Brain microvascular endothelial cell (primary cell): ENCODE data around the gene UTP11.

Experiments
- DNase-seq: peaks from one replicate; pipeline ENCODE4 v3.0.0-alpha.2; 2020
- H3K27ac ChIP-seq: fragments of 250-450 bp; sonication (Bioruptor Pico); 2 replicates; pipeline ENCODE4 v1.5.1; 2020; ENCODE audit warnings: mild to moderate bottlenecking, moderate library complexity
- H3K27me3 ChIP-seq: fragments of 250-450 bp; sonication (Bioruptor Pico); replicated peaks from 2 replicates; pipeline ENCODE4 v1.5.1; 2020; ENCODE audit warnings: mild to moderate bottlenecking
- H3K36me3 ChIP-seq: fragments of 250-450 bp; sonication (Bioruptor Pico); replicated peaks from 2 replicates; pipeline ENCODE4 v1.5.1; 2020; ENCODE audit warnings: mild to moderate bottlenecking
- H3K4me3 ChIP-seq: 2 replicates; pipeline ENCODE4 v1.5.1; 2011; ENCODE audit warnings: low read depth, mild to moderate bottlenecking, control low read depth, low read length, moderate library complexity
- in situ Hi-C: cut with HindIII; loops from 2 replicates; pipeline ENCODE4 v1.10.0; 2017; ENCODE audit warnings: low sequenced_read_pairs, low pct_ligation_motif_present
- TF ChIP-seq, protein P1 (sequence below): IDR thresholded peaks from 2 replicates; pipeline ENCODE4 v1.5.1; 2011; ENCODE audit warnings: low read depth, mild to moderate bottlenecking, moderate library complexity, low read length, control low read depth, inconsistent platforms; ENCODE audit errors: missing control alignments

UTP11 gene

DNA sequence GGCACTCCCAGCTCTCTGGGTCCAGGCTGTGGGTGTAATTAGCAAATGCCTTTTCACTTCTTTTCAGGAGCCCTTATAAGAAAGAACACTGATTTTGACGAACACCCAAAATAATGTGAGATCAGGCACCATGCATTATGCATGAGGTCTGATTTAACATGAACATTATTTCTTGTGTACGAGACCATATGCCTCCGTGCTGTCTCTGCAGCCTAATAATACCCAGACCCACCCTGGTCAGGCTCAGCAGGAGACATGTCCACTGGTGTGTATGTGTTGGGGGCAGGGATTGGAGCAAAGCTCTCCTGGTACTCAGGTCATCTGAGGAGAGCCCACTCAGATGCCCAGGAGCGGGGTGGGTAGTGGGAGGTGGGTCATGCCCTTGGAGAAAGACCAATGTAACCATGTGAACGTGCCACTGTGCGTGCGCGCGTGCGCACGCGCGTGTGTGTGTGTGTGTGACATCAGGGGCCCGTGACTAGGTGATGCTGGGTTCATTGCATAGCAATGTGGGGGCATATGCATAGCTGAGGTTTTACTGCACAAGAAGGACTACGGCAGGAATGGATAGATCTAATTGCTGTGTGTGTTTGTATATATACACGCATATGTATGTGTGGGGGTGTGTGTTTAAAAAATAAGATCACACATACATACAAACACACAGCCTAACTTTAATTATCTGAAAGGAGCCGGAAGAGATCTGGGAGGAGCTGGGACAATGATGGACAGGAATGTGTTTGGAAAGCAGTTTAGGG is 27.0 kb downstream of the UTP11 start:
- Histone ChIP-seq H3K27me3 (peaks cover 31% of the 10 kb centered on the region), H3K4me3 (no peak overlapping the region), H3K27ac (no peak overlapping the region), H3K36me3 (no peaks in the 10 kb centered on the region)
- DNase-seq: no peak
- in situ Hi-C loops: loop anchor here (25.0 kb wide), 1 partner anchor 773 kb away; no protein-coding TSS in a partner anchor
- TF ChIP-seq, protein P1, sequence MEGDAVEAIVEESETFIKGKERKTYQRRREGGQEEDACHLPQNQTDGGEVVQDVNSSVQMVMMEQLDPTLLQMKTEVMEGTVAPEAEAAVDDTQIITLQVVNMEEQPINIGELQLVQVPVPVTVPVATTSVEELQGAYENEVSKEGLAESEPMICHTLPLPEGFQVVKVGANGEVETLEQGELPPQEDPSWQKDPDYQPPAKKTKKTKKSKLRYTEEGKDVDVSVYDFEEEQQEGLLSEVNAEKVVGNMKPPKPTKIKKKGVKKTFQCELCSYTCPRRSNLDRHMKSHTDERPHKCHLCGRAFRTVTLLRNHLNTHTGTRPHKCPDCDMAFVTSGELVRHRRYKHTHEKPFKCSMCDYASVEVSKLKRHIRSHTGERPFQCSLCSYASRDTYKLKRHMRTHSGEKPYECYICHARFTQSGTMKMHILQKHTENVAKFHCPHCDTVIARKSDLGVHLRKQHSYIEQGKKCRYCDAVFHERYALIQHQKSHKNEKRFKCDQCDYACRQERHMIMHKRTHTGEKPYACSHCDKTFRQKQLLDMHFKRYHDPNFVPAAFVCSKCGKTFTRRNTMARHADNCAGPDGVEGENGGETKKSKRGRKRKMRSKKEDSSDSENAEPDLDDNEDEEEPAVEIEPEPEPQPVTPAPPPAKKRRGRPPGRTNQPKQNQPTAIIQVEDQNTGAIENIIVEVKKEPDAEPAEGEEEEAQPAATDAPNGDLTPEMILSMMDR: no peak

DNA sequence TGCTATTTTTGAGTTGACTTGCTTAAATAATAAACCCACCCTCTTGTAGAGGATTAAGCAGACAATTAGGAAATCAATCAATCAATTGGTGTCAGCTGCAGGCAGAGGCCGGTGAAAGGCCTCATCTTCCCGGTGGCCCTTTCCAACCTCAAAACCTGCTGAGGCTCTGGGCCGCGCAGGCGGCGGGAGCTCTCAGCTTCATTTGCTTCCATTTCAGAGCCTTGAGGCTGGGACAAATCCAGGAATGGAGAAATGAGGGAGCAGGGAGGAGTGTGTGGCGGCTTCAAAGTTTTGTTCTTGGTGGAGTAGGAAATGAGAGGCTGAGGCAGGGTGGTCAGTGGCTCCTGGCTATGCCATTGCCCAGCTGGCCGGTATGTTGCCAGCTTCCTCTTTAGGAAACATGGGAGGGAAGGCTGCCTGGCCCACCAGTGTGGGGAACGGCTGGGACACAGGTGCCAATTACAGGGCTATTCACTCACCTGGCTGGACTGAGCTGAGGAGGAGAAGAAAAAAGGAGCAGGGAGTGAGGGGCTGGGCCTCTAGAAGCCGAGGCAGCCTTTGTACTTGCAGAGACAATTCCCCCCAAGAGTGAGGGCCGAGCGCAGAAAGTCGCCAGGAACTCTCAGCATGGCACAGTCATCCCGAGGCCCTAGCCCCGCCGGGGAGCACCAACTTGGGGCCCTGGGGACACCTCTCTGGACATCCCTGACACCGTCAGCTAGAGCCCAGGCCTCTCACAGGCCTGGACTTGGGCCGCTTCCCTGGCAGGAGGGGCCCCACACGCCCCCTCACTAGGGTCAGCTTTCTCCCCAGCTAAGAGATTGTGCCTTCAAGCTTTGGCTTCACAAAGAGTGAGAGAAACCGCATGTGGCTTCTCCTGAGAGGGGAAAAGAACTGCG is 29.7 kb downstream of the UTP11 start:
- H3K36me3 ChIP-seq: no peaks in the 10 kb centered on the region

DNA sequence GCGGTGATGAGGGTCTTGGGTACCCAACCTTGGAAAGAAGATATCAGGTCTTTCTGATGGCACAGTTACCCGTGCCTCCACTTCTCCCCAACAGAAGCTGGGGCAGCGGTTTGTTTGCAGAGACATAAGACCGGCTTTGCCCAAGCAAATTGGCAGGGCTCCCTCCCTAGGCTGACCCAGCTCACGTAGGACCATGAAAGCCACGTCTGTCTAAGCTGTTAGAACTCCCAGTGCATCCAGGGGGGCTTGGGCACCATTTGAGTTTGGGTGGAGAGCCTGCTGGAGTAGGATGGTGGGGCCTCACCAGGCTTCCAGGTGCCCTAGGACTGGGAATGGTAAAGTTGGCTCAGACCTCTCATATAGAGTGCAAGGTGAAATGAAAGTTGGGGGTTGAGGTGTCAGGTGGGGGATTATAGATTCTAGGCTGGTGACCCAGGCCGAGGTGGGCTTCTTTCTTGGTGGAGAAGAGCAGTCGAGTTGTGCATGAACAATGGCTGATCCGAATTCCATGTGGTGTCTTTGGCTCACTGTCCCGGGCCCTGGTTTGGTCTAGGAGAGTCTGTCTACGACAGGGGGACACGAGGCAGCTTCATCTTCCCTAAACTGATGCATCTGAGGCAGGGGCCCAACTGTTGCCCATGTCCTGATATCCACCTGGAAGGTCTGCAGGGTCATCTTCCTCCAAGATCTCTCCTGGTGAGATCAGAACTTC is 30.7 kb downstream of the UTP11 start:
- H3K27ac ChIP-seq: no peak overlapping the region
- no peak overlapping the region for H3K4me3 ChIP-seq
- no peaks in the 10 kb centered on the region for H3K36me3 ChIP-seq
- in situ Hi-C loops: loop anchor here (25.0 kb wide), 1 partner anchor 769 kb away; no protein-coding TSS in a partner anchor
- H3K27me3 ChIP-seq: peaks cover 52% of the 10 kb centered on the region
- no peak for DNase-seq
- TF ChIP-seq, protein P1: no peak

More for the DNA sequence above, 29.7 kb downstream of the UTP11 start:
- no peak overlapping the region for H3K27ac ChIP-seq
- no peak overlapping the region for H3K4me3 ChIP-seq
- in situ Hi-C loops: loop anchor here (25.0 kb wide), 1 partner anchor 770 kb away; no protein-coding TSS in a partner anchor
- TF ChIP-seq, protein P1: no peak
- DNase-seq: no peak
- peaks cover 45% of the 10 kb centered on the region for H3K27me3 ChIP-seq

GRCh38 chr1:38044221-38045215 is 32.0 kb downstream of the UTP11 start:
- Histone ChIP-seq H3K4me3 (peak overlapping the region; percentile 50), H3K27me3 (peaks cover 55% of the 10 kb centered on the region), H3K27ac (no peak overlapping the region), H3K36me3 (no peaks in the 10 kb centered on the region)
- in situ Hi-C loops: loop anchor here (25.0 kb wide), 1 partner anchor 768 kb away; no protein-coding TSS in a partner anchor
- TF ChIP-seq, protein P1: no peak
- DNase-seq: no peak
